HepG2 (cell line): ENCODE results near the gene KRTAP4-16. TPM values are rescaled to one million over a fixed set of nuclear protein-coding genes. Genes with fewer than 3 reads are reported as not detected.

Experiments used
- ADNP ChIP-seq: sonication (generic); formaldehyde crosslinking; IDR thresholded peaks from 2 replicates; pipeline ENCODE4 v1.4.0; 2020; ENCODE audit warnings: missing genetic modification reagents
- AFF4 ChIP-seq: sonication (generic); formaldehyde crosslinking; IDR thresholded peaks from 2 replicates; pipeline ENCODE4 v1.4.0; 2020; ENCODE audit warnings: missing genetic modification reagents
- ARNT ChIP-seq: fragments of 450-650 bp; IDR thresholded peaks from 2 replicates; pipeline ENCODE4 v1.6.1; 2017
- ATF3 ChIP-seq: sonication (generic); formaldehyde crosslinking; IDR thresholded peaks from 2 replicates; pipeline ENCODE4 v1.4.0; 2020; ENCODE audit warnings: missing genetic modification reagents
- ATF4 ChIP-seq, 2 experiments: fragments of 450-650 bp in 1 of 2; sonication (generic) in 1 of 2; formaldehyde crosslinking; IDR thresholded peaks; 2 replicates each; pipeline versions ENCODE4 v1.5.0 to v1.8.0; 2020 to 2022; ENCODE audit warnings: mild to moderate bottlenecking in 1 of 2, missing genetic modification reagents in 1 of 2
- E2F5 ChIP-seq: sonication (generic); formaldehyde crosslinking; conservative IDR thresholded peaks from 2 replicates; pipeline ENCODE4 v1.4.0; 2020; ENCODE audit warnings: missing genetic modification reagents
- FUBP1 ChIP-seq: sonication (generic); formaldehyde crosslinking; IDR thresholded peaks from 2 replicates; pipeline ENCODE4 v1.5.1; 2020; ENCODE audit warnings: missing genetic modification reagents, mild to moderate bottlenecking, borderline replicate concordance
- MAFK ChIP-seq, 2 experiments: IDR thresholded peaks in 1 of 2; conservative IDR thresholded peaks in 1 of 2; 2 replicates each; pipeline ENCODE4 v1.6.1; 2011; ENCODE audit warnings: improper control_type of control experiment in 2 of 2, low read length in 2 of 2
- MLXIP ChIP-seq: sonication (generic); formaldehyde crosslinking; IDR thresholded peaks from 2 replicates; pipeline ENCODE4 v1.9.0; 2021; ENCODE audit warnings: missing genetic modification reagents, borderline replicate concordance
- NBN ChIP-seq: fragments of 450-650 bp; conservative IDR thresholded peaks from 2 replicates; pipeline ENCODE4 v1.6.1; 2017
- PTBP1 ChIP-seq: fragments of 200-400 bp; formaldehyde crosslinking; IDR thresholded peaks from 2 replicates; pipeline ENCODE4 v1.6.1; 2018; ENCODE audit warnings: low read length, low read depth; ENCODE audit not compliant: poor library complexity, severe bottlenecking
- ZFP90 ChIP-seq: sonication (generic); formaldehyde crosslinking; IDR thresholded peaks from 2 replicates; pipeline ENCODE4 v1.8.0; 2022; ENCODE audit warnings: missing genetic modification reagents, mild to moderate bottlenecking, inconsistent platforms, borderline replicate concordance
- ZNF124 ChIP-seq: sonication (generic); formaldehyde crosslinking; IDR thresholded peaks from 2 replicates; pipeline ENCODE4 v1.4.0; 2020; ENCODE audit warnings: missing genetic modification reagents
- ZNF367 ChIP-seq: sonication (generic); formaldehyde crosslinking; IDR thresholded peaks from 2 replicates; pipeline ENCODE4 v1.4.0; 2020; ENCODE audit warnings: missing genetic modification reagents, borderline replicate concordance
- ZSCAN12 ChIP-seq: sonication (generic); formaldehyde crosslinking; IDR thresholded peaks from 2 replicates; pipeline ENCODE4 v1.9.0; 2021; ENCODE audit warnings: mild to moderate bottlenecking, missing genetic modification reagents
- polyA plus RNA-seq, 8 experiments: library from polyadenylated mRNA; depleted of rRNA in 3 of 8; stranded (reverse) in 7 of 8; unstranded in 1 of 8; fragments of >200 nt; fragmentation: Illumina TruSeq in 4 of 8; extraction: Trizol in 4 of 8; gene quantifications; 2 replicates each; pipeline versions ENCODE4 v1.2.1 to v1.2.3, GENCODE V29; 2011 to 2016; ENCODE audit warnings: low read depth in 4 of 8, missing spikeins in 1 of 8, mixed read lengths in 1 of 8; ENCODE audit not compliant: insufficient read depth in 1 of 8
- total RNA-seq, 5 experiments: library from RNA; depleted of rRNA; stranded (reverse); fragments of >200 nt; fragmentation: Illumina TruSeq; extraction: Trizol; gene quantifications; 2 replicates each; pipeline ENCODE4 v1.2.3, GENCODE V29; 2016; ENCODE audit warnings: low read depth in 1 of 5

Gene KRTAP4-16
- total and polyA plus RNA-seq, 2 of the 13 experiments (the other 11 are each of a cell fraction or from before 2014, with no cell fraction given) = not detected

- TF ChIP-seq ATF4 (CRISPR knock-in tag; IDR thresholded peaks at IDR 0.05) = peak in 1 of 2 experiments; percentile 61; a peak in 1 of 4 replicates
- no peak for TF ChIP-seq ARNT
- TF ChIP-seq ZNF124 (CRISPR knock-in tag) = no peak
- no peak for TF ChIP-seq ZFP90 (CRISPR knock-in tag)
- no peak for TF ChIP-seq MLXIP (CRISPR knock-in tag)
- TF ChIP-seq ZNF367 (CRISPR knock-in tag) = no peak
- TF ChIP-seq ADNP (CRISPR knock-in tag) = no peak
- 0 out of 2 replicates have a peak, but pooled peaks have one; percentile 26 for TF ChIP-seq ATF3 (CRISPR knock-in tag)
- no peak for TF ChIP-seq AFF4 (CRISPR knock-in tag)
- no peak for TF ChIP-seq ZSCAN12 (CRISPR knock-in tag)
- TF ChIP-seq E2F5 (CRISPR knock-in tag) = no peak
- peak in 1 of 2 experiments; percentile 5; a peak in 1 of 4 replicates for TF ChIP-seq MAFK (conservative IDR thresholded peaks at IDR 0.05 in 1 of 2, IDR thresholded peaks at IDR 0.05 in 1 of 2; ENCODE audit: low read length in 2 of 2)
- no peak for TF ChIP-seq FUBP1 (CRISPR knock-in tag)
- TF ChIP-seq PTBP1 = no peak
- no peak for TF ChIP-seq NBN
These were observed 36.0 kb downstream of the KRTAP4-16 start, which contains the start of gene KRTAP2-4 (continued) for GRCh38 chr17:41065829-41066624.
